Panc1 (cell line): Measurements from ENCODE around the gene LRBA.

Experiments used
- POLR2AphosphoS5 ChIP-seq: IDR thresholded peaks from 2 replicates; pipeline ENCODE4 v1.6.1; 2012; ENCODE audit warnings: mild to moderate bottlenecking, low read depth, low read length, moderate library complexity
- TF ChIP-seq, protein P1 (sequence below): fragments of 450-650 bp; IDR thresholded peaks from 2 replicates; pipeline ENCODE4 v1.5.1; 2017; ENCODE audit warnings: mild to moderate bottlenecking

DNA sequence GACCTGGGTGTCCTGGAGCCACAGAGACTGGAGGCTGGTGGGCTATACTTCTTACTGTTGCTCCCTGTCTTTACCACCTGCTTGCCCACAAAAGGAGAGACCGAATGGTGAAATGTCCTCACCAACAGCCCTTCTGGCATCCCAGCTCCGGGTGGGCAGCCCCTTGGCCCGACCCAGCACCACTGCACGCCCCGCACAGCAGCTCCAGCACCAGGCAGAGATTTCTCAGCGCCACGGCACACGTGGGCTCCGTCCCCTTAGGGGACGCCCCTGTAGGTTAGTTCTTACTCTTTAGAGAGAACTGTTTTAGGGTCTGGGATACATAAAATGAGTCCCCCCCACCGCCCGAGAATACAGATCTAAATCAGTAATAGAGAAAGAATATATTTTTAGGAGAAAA lies 591.6 kb downstream of the LRBA start:
- TF ChIP-seq, protein P1, sequence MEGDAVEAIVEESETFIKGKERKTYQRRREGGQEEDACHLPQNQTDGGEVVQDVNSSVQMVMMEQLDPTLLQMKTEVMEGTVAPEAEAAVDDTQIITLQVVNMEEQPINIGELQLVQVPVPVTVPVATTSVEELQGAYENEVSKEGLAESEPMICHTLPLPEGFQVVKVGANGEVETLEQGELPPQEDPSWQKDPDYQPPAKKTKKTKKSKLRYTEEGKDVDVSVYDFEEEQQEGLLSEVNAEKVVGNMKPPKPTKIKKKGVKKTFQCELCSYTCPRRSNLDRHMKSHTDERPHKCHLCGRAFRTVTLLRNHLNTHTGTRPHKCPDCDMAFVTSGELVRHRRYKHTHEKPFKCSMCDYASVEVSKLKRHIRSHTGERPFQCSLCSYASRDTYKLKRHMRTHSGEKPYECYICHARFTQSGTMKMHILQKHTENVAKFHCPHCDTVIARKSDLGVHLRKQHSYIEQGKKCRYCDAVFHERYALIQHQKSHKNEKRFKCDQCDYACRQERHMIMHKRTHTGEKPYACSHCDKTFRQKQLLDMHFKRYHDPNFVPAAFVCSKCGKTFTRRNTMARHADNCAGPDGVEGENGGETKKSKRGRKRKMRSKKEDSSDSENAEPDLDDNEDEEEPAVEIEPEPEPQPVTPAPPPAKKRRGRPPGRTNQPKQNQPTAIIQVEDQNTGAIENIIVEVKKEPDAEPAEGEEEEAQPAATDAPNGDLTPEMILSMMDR, result no peak
- TF ChIP-seq POLR2AphosphoS5, result no peak
